T-helper 2 cell treated with Interferon-gamma antibody and Interleukin-4, amounts not matched to agents 100 ng/mL and 5 ng/mL, for 36 hours (primary cell): ENCODE results near the gene NEK4. TPM values are rescaled to one million over a fixed set of nuclear protein-coding genes. Genes with fewer than 3 reads are reported as not detected.

Source experiments
- intact Hi-C: fragments of 100-400 bp; cut with micrococcal nuclease; formaldehyde crosslinking; loops from one replicate; pipeline ENCODE4 v1.15.1; 2023
- total RNA-seq: library from RNA; stranded (reverse); gene quantifications from 2 replicates; pipeline ENCODE4 v1.2.3, GENCODE V29; 2022

The NEK4 gene
- 27.9 and 29.9 TPM in 2 replicates for total RNA-seq

GRCh38 chr3:52770496-52771333, at the start of gene NEK4:
NEK4 (minus strand) TSS chr3:52770940; CDS start chr3:52770746, 194 bp downstream.
- intact Hi-C loops = no loop called here

- intact Hi-C loops = no loop called here
Observed at GRCh38 chr3:52819936-52820335, 49.2 kb upstream of the NEK4 start.

- intact Hi-C loops = no loop called here
Observed at GRCh38 chr3:52817860-52818259, 47.1 kb upstream of the NEK4 start.

GRCh38 chr3:52817221-52817620, 46.5 kb upstream of the NEK4 start:
- intact Hi-C loops = no loop called here

- intact Hi-C loops = no loop called here
Observed at GRCh38 chr3:52816654-52817053, 45.9 kb upstream of the NEK4 start.

GRCh38 chr3:52816199-52816598, 45.5 kb upstream of the NEK4 start:
- intact Hi-C loops = no loop called here

- intact Hi-C loops = no loop called here
Observed at GRCh38 chr3:52813810-52814209, 43.1 kb upstream of the NEK4 start.

- intact Hi-C loops = no loop called here
Observed at GRCh38 chr3:52811452-52812011, 40.8 kb upstream of the NEK4 start.

GRCh38 chr3:52810923-52811322, 40.2 kb upstream of the NEK4 start:
- intact Hi-C loops = no loop called here

- intact Hi-C loops = no loop called here
Observed at GRCh38 chr3:52809662-52810377, 39.1 kb upstream of the NEK4 start.

- intact Hi-C loops = no loop called here
Observed at GRCh38 chr3:52809149-52809548, 38.4 kb upstream of the NEK4 start.

GRCh38 chr3:52805270-52806039, 34.7 kb upstream of the NEK4 start:
- intact Hi-C loops = no loop called here

- intact Hi-C loops = no loop called here
Observed at GRCh38 chr3:52801839-52802238, 31.1 kb upstream of the NEK4 start.

- intact Hi-C loops = no loop called here
Observed at GRCh38 chr3:52800079-52800478, 29.3 kb upstream of the NEK4 start.

GRCh38 chr3:52798978-52799476, 28.3 kb upstream of the NEK4 start:
- intact Hi-C loops = no loop called here

GRCh38 chr3:52798376-52798977, 27.7 kb upstream of the NEK4 start:
- intact Hi-C loops = no loop called here

- intact Hi-C loops = no loop called here
Observed at GRCh38 chr3:52796411-52796810, 25.7 kb upstream of the NEK4 start.

GRCh38 chr3:52795298-52795900, 24.7 kb upstream of the NEK4 start:
- intact Hi-C loops = no loop called here

- intact Hi-C loops = no loop called here
Observed at GRCh38 chr3:52794612-52795099, 23.9 kb upstream of the NEK4 start, which contains the start of gene ITIH3. ITIH3 (plus strand) TSS chr3:52794796; CDS start chr3:52794804, 8 bp downstream.
